ENCODE measurements around the gene RDX. TPM values are rescaled to one million over a fixed set of nuclear protein-coding genes. Genes with fewer than 3 reads are reported as not detected.

RDX gene
- total RNA-seq, 1 donor from 2014 or later, result 125 TPM

GRCh38 chr11:110250168-110250567 lies 46.2 kb downstream of the RDX start:
- H3K27me3 ChIP-seq (ENCODE audit: low read depth), result no peaks in the 10 kb centered on the region
- no peak for DNase-seq
- peak overlapping the region; percentile 67 for H3K27ac ChIP-seq (replicated peaks)
- TF ChIP-seq CTCF (IDR thresholded peaks at IDR 0.05; ENCODE audit: borderline replicate concordance), result no peak
- no peak overlapping the region for H3K4me3 ChIP-seq
- H3K36me3 ChIP-seq, result peaks cover 55% of the 10 kb centered on the region
- no peaks in the 10 kb centered on the region for H3K9me3 ChIP-seq (replicated peaks)
- intact Hi-C loops (cut with micrococcal nuclease), result no loop called here
- H3K4me1 ChIP-seq, result peaks cover 28% of the 10 kb centered on the region

- intact Hi-C loops (cut with micrococcal nuclease), result no loop called here
- Histone ChIP-seq H3K4me3 (no peak overlapping the region), H3K4me1 (peaks cover 28% of the 10 kb centered on the region), H3K27ac (replicated peaks) (peak overlapping the region; percentile 67), H3K27me3 (ENCODE audit: low read depth) (no peaks in the 10 kb centered on the region), H3K36me3 (peaks cover 52% of the 10 kb centered on the region), H3K9me3 (replicated peaks) (no peaks in the 10 kb centered on the region)
- TF ChIP-seq CTCF (IDR thresholded peaks at IDR 0.05; ENCODE audit: borderline replicate concordance), result no peak
- DNase-seq, result no peak
Observed at GRCh38 chr11:110249766-110250165, 46.6 kb downstream of the RDX start.

GRCh38 chr11:110249066-110249465 lies 47.3 kb downstream of the RDX start:
- intact Hi-C loops (cut with micrococcal nuclease), result no loop called here
- Histone ChIP-seq H3K27ac (replicated peaks) (no peak overlapping the region), H3K9me3 (replicated peaks) (no peaks in the 10 kb centered on the region), H3K4me1 (peaks cover 28% of the 10 kb centered on the region), H3K4me3 (no peak overlapping the region), H3K36me3 (peaks cover 45% of the 10 kb centered on the region), H3K27me3 (ENCODE audit: low read depth) (no peaks in the 10 kb centered on the region)
- no peak for DNase-seq
- peak; percentile 38 for TF ChIP-seq CTCF (IDR thresholded peaks at IDR 0.05; ENCODE audit: borderline replicate concordance)

GRCh38 chr11:110243791-110244190 lies 52.6 kb downstream of the RDX start:
- TF ChIP-seq CTCF (IDR thresholded peaks at IDR 0.05; ENCODE audit: borderline replicate concordance), result no peak
- Histone ChIP-seq H3K9me3 (replicated peaks) (no peaks in the 10 kb centered on the region), H3K4me3 (no peak overlapping the region), H3K4me1 (no peaks in the 10 kb centered on the region), H3K36me3 (peaks cover 41% of the 10 kb centered on the region), H3K27me3 (ENCODE audit: low read depth) (no peaks in the 10 kb centered on the region), H3K27ac (replicated peaks) (no peak overlapping the region)
- DNase-seq, result no peak
- intact Hi-C loops (cut with micrococcal nuclease), result no loop called here

- Histone ChIP-seq H3K4me3 (no peak overlapping the region), H3K27ac (replicated peaks) (no peak overlapping the region), H3K4me1 (no peaks in the 10 kb centered on the region), H3K36me3 (peaks cover 42% of the 10 kb centered on the region), H3K27me3 (ENCODE audit: low read depth) (no peaks in the 10 kb centered on the region), H3K9me3 (replicated peaks) (no peaks in the 10 kb centered on the region)
- DNase-seq, result no peak
- intact Hi-C loops (cut with micrococcal nuclease), result no loop called here
- no peak for TF ChIP-seq CTCF (IDR thresholded peaks at IDR 0.05; ENCODE audit: borderline replicate concordance)
Observed at GRCh38 chr11:110242746-110243145, 53.7 kb downstream of the RDX start.

- no peak overlapping the region for H3K4me3 ChIP-seq
- peaks cover 42% of the 10 kb centered on the region for H3K36me3 ChIP-seq
- no peak for DNase-seq
- no peak overlapping the region for H3K27ac ChIP-seq (replicated peaks)
- TF ChIP-seq CTCF (IDR thresholded peaks at IDR 0.05; ENCODE audit: borderline replicate concordance), result no peak
- no peaks in the 10 kb centered on the region for H3K27me3 ChIP-seq (ENCODE audit: low read depth)
- intact Hi-C loops (cut with micrococcal nuclease), result no loop called here
- no peaks in the 10 kb centered on the region for H3K4me1 ChIP-seq
- no peaks in the 10 kb centered on the region for H3K9me3 ChIP-seq (replicated peaks)
Observed at GRCh38 chr11:110242188-110242587, 54.2 kb downstream of the RDX start.
